HG02759 (cell line): Measurements from ENCODE around the gene KCNA2.

Experiments used
- ATAC-seq: cut with Tn5 transposase; IDR thresholded peaks from one replicate; pipeline ENCODE4 v1.9.1; 2021; ENCODE audit warnings: mild to moderate bottlenecking, moderate library complexity; ENCODE audit not compliant: unreplicated experiment

The KCNA2 gene

GRCh38 chr1:110604586-110605148 lies 1.5 kb downstream of the KCNA2 start:
- no peak for ATAC-seq

GRCh38 chr1:110603058-110603457 lies 3.1 kb downstream of the KCNA2 start:
- ATAC-seq: no peak

- no peak for ATAC-seq
Measured at GRCh38 chr1:110602466-110602865, 3.7 kb downstream of the KCNA2 start.

GRCh38 chr1:110601332-110601731 lies 4.8 kb downstream of the KCNA2 start:
- no peak for ATAC-seq

GRCh38 chr1:110600716-110601115 lies 5.4 kb downstream of the KCNA2 start:
- no peak for ATAC-seq

GRCh38 chr1:110597966-110598365 lies 8.2 kb downstream of the KCNA2 start:
- ATAC-seq: no peak

GRCh38 chr1:110596312-110596711 lies 9.8 kb downstream of the KCNA2 start:
- no peak for ATAC-seq

GRCh38 chr1:110595353-110595710 lies 10.8 kb downstream of the KCNA2 start:
- ATAC-seq: no peak

GRCh38 chr1:110594456-110595352 lies 11.5 kb downstream of the KCNA2 start:
- ATAC-seq: no peak

GRCh38 chr1:110593902-110594301 lies 12.3 kb downstream of the KCNA2 start:
- ATAC-seq: no peak

GRCh38 chr1:110591956-110592355 lies 14.2 kb downstream of the KCNA2 start:
- no peak for ATAC-seq

GRCh38 chr1:110588991-110589390 lies 17.2 kb downstream of the KCNA2 start:
- ATAC-seq: no peak

GRCh38 chr1:110588486-110588885 lies 17.7 kb downstream of the KCNA2 start:
- ATAC-seq: no peak

GRCh38 chr1:110587906-110588305 lies 18.3 kb downstream of the KCNA2 start:
- no peak for ATAC-seq

- ATAC-seq: no peak
Measured at GRCh38 chr1:110585481-110585880, 20.7 kb downstream of the KCNA2 start.

GRCh38 chr1:110584045-110584444 lies 22.1 kb downstream of the KCNA2 start:
- ATAC-seq: no peak

GRCh38 chr1:110583505-110583904 lies 22.7 kb downstream of the KCNA2 start:
- ATAC-seq: no peak

- ATAC-seq: no peak
Measured at GRCh38 chr1:110582378-110582777, 23.8 kb downstream of the KCNA2 start.

GRCh38 chr1:110581682-110582145 lies 24.4 kb downstream of the KCNA2 start:
- no peak for ATAC-seq

- no peak for ATAC-seq
Measured at GRCh38 chr1:110580244-110580643, 25.9 kb downstream of the KCNA2 start.

GRCh38 chr1:110579460-110579859 lies 26.7 kb downstream of the KCNA2 start:
- no peak for ATAC-seq

- ATAC-seq: no peak
Measured at GRCh38 chr1:110576441-110576840, 29.7 kb downstream of the KCNA2 start.
